ENCODE data around the gene TMEM50B. TPM values are rescaled to one million over a fixed set of nuclear protein-coding genes. Genes with fewer than 3 reads are reported as not detected.
"Not testable (repeated sequence)": the region's sequence is repeated elsewhere in the genome, so short reads cannot be mapped to it uniquely, and the experiment has no call there.

The TMEM50B gene
- total RNA-seq, 1 donor from 2014 or later: 24.5 TPM

DNA sequence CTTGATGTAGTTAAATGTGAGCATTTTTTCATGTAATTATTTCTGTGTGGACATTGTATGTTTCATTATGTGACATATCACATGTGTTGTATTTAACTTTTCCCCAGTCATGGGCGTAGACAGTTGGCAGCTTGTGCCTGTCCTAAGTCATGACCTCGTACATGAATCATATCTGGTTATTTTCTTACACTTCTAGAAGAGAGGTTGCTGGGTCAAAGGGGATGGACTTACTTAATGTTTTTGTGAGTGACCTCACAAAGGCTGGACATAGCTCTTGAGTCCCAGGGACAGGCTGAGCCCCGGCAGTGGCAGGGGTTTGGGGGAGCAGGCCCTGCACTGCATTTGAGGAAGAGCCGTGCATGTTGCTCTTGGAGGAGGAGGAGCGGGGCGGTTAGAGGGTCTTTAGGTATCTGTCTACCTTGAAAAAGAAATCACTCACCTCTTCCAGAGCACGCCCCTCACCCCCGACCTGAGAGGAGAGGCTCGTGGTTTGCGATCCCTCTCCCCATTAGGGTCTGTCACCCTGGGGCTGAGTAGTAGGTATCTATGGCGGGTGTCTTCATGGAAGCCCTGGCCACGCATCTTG is 60.1 kb downstream of the TMEM50B start:
- peak overlapping the region in 1 of 3 donors; percentile 23 for H3K9ac ChIP-seq (ENCODE audit: low read depth in 1 of 3, low read length in 3 of 3)
- H3K36me3 ChIP-seq (ENCODE audit: control insufficient read depth in 3 of 3, insufficient read depth in 3 of 3, low read length in 3 of 3): peaks cover 16 to 37% (median 34%) of the 10 kb centered on the region in 3 donors
- H3K9me3 ChIP-seq (ENCODE audit: control insufficient read depth in 3 of 3, low read length in 3 of 3): no peaks in the 10 kb centered on the region
- H3K27ac ChIP-seq (ENCODE audit: low read depth, low read length): peak overlapping the region; percentile 51
- H3K4me3 ChIP-seq (ENCODE audit: low read length in 3 of 3): no peak overlapping the region
- H3K4me1 ChIP-seq (ENCODE audit: control insufficient read depth in 3 of 3, insufficient read depth in 3 of 3, low read length in 3 of 3): peaks cover 0 to 4% (median 3%) of the 10 kb centered on the region in 3 donors
- H3K27me3 ChIP-seq (ENCODE audit: control insufficient read depth in 3 of 3, insufficient read depth in 3 of 3, low read length in 3 of 3): no peaks in the 10 kb centered on the region

DNA sequence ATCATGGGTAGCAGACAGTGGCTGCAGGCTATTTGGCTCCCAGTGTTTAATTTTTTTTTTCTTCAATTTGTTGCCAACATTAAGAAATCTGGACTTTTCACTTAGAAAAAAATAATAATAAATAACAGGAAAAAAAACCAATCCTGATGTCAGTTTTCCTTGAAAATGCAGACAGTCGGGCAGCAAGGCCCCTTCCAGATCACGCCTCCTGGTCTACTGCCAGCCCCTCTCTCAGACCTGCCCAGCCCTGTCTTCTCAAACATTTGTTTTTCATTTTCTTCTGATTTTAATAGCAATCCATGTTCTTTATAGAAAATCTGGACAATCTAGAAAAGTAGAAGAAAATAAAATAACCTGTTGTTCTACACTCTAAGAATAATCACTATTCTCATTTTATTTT is 61.1 kb downstream of the TMEM50B start:
- H3K4me3 ChIP-seq (ENCODE audit: low read length in 3 of 3): no peak overlapping the region
- H3K4me1 ChIP-seq (ENCODE audit: control insufficient read depth in 3 of 3, insufficient read depth in 3 of 3, low read length in 3 of 3): peaks cover 0 to 4% (median 3%) of the 10 kb centered on the region in 3 donors
- no peak overlapping the region for H3K9ac ChIP-seq (ENCODE audit: low read depth in 1 of 3, low read length in 3 of 3)
- H3K36me3 ChIP-seq (ENCODE audit: control insufficient read depth in 3 of 3, insufficient read depth in 3 of 3, low read length in 3 of 3): peaks cover 12 to 32% (median 26%) of the 10 kb centered on the region in 3 donors
- H3K9me3 ChIP-seq (ENCODE audit: control insufficient read depth in 3 of 3, low read length in 3 of 3): no peaks in the 10 kb centered on the region
- no peaks in the 10 kb centered on the region for H3K27me3 ChIP-seq (ENCODE audit: control insufficient read depth in 3 of 3, insufficient read depth in 3 of 3, low read length in 3 of 3)
- no peak overlapping the region for H3K27ac ChIP-seq (ENCODE audit: low read depth, low read length)

DNA sequence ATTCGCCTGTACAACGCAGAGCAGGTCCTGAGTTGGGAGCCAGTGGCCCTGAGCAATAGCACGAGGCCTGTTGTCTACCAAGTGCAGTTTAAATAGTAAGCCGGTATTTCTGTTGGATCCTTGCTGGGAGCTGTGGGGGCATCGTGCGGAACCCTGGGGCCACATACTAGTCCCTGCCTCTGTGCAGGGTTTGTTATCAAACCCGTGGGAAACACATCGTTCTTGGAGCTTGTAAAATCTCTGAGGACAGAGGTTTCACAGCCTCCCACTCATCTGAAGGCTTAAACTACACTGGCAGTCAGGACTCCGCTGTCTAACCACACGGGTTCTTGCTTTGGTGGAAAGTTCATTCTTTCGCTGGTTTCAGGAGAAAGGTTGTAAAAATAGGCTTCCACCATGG is 64.8 kb downstream of the TMEM50B start:
- no peak overlapping the region for H3K27ac ChIP-seq (ENCODE audit: low read depth, low read length)
- no peak overlapping the region for H3K9ac ChIP-seq (ENCODE audit: low read depth in 1 of 3, low read length in 3 of 3)
- peaks cover 0 to 4% (median 4%) of the 10 kb centered on the region in 3 donors for H3K4me1 ChIP-seq (ENCODE audit: control insufficient read depth in 3 of 3, insufficient read depth in 3 of 3, low read length in 3 of 3)
- no peaks in the 10 kb centered on the region for H3K27me3 ChIP-seq (ENCODE audit: control insufficient read depth in 3 of 3, insufficient read depth in 3 of 3, low read length in 3 of 3)
- peaks cover 10 to 35% (median 21%) of the 10 kb centered on the region in 3 donors for H3K36me3 ChIP-seq (ENCODE audit: control insufficient read depth in 3 of 3, insufficient read depth in 3 of 3, low read length in 3 of 3)
- H3K9me3 ChIP-seq (ENCODE audit: control insufficient read depth in 3 of 3, low read length in 3 of 3): no peaks in the 10 kb centered on the region
- no peak overlapping the region for H3K4me3 ChIP-seq (ENCODE audit: low read length in 3 of 3)

DNA sequence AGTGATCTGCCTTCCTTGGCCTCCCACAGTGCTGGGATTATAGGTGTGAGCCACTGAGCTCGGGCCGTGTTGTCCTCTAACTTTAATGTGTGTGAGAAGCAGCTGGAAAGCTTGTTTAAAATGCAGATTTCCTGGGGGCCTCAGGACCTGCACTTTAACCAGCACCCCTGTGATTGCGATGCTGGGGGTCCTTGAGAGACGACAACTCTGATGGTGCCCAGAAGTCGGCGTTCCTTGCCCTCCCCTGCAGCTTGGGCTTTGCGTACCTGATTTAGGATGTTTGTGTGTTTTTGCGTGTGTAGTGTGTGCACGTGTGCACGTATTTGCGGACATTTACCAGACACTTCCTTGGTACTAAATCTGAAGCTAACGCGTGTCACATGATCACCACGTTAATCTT is 65.7 kb downstream of the TMEM50B start:
- Histone ChIP-seq H3K9ac (ENCODE audit: low read depth in 1 of 3, low read length in 3 of 3) (no peak overlapping the region), H3K9me3 (ENCODE audit: control insufficient read depth in 3 of 3, low read length in 3 of 3) (no peaks in the 10 kb centered on the region), H3K4me3 (ENCODE audit: low read length in 3 of 3) (no peak overlapping the region), H3K27ac (ENCODE audit: low read depth, low read length) (no peak overlapping the region), H3K36me3 (ENCODE audit: control insufficient read depth in 3 of 3, insufficient read depth in 3 of 3, low read length in 3 of 3) (peaks cover 10 to 31% (median 19%) of the 10 kb centered on the region in 3 donors), H3K27me3 (ENCODE audit: control insufficient read depth in 3 of 3, insufficient read depth in 3 of 3, low read length in 3 of 3) (no peaks in the 10 kb centered on the region), H3K4me1 (ENCODE audit: control insufficient read depth in 3 of 3, insufficient read depth in 3 of 3, low read length in 3 of 3) (peaks cover 0 to 4% (median 3%) of the 10 kb centered on the region in 3 donors)

DNA sequence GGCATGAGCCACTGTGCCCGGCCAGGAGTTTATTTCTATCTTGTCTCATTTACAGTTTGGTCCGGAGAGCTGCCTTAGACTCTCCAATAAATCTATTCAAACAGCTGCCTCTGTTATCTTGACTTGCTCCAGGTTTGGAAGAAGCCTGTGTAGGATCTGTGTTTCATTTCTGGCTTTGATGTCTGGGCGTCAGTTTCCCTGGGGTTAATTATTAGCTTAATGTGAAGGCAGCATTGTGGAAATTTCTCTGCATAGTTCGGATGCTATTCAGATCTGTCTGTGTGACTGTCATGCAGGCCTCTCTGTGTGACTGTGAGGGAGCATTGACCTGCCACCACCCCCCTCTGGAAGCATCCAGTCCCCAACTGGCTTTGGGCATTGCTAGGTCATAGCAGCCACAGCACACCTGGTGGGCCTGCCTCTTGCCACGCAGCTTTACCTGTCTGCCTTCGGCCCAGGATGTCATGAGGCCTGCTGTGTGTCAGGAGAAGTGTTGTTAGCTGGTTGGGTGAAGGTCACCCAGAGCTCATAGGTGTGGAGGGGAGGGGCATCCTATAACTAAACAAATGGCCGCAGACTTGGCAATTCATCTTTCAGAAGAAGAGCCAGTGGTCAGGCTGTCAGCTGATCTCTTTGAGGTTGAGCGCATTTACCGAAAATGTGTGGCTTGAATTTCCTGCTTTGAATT is 66.8 kb downstream of the TMEM50B start:
- peaks cover 0 to 4% (median 3%) of the 10 kb centered on the region in 3 donors for H3K4me1 ChIP-seq (ENCODE audit: control insufficient read depth in 3 of 3, insufficient read depth in 3 of 3, low read length in 3 of 3)
- no peaks in the 10 kb centered on the region for H3K27me3 ChIP-seq (ENCODE audit: control insufficient read depth in 3 of 3, insufficient read depth in 3 of 3, low read length in 3 of 3)
- H3K9me3 ChIP-seq (ENCODE audit: control insufficient read depth in 3 of 3, low read length in 3 of 3): no peaks in the 10 kb centered on the region
- no peak overlapping the region for H3K27ac ChIP-seq (ENCODE audit: low read depth, low read length)
- no peak overlapping the region for H3K4me3 ChIP-seq (ENCODE audit: low read length in 3 of 3)
- H3K9ac ChIP-seq (ENCODE audit: low read depth in 1 of 3, low read length in 3 of 3): peak overlapping the region in 1 of 3 donors; percentile 32
- H3K36me3 ChIP-seq (ENCODE audit: control insufficient read depth in 3 of 3, insufficient read depth in 3 of 3, low read length in 3 of 3): peaks cover 10 to 31% (median 19%) of the 10 kb centered on the region in 3 donors

DNA sequence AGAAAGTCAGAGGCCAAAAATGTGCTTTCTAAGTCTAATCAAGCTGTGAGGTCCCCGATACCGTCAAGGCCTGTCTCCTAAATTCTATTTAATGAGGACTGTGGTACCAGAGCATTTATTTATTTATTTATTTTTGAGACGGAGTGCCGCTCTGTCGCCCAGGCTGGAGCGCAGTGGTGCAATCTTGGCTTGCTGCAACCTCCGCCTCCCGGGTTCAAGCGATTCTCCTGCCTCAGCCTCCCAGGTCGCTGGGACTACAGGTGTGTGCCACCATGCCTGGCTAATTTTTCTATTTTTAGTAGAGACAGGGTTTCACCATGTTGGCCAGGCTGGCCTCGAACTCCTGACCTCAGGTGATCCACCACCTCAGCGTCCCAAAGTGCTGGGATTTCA is 67.3 kb downstream of the TMEM50B start:
- H3K27ac ChIP-seq (ENCODE audit: low read depth, low read length); H3K4me3 ChIP-seq (ENCODE audit: low read length in 3 of 3); H3K27me3 ChIP-seq (ENCODE audit: control insufficient read depth in 3 of 3, insufficient read depth in 3 of 3, low read length in 3 of 3); H3K9me3 ChIP-seq (ENCODE audit: control insufficient read depth in 3 of 3, low read length in 3 of 3); H3K4me1 ChIP-seq (ENCODE audit: control insufficient read depth in 3 of 3, insufficient read depth in 3 of 3, low read length in 3 of 3); H3K9ac ChIP-seq (ENCODE audit: low read depth in 1 of 3, low read length in 3 of 3): not testable (repeated sequence)
- H3K36me3 ChIP-seq (ENCODE audit: control insufficient read depth in 3 of 3, insufficient read depth in 3 of 3, low read length in 3 of 3): peaks cover 10 to 29% (median 19%) of the 10 kb centered on the region in 3 donors

DNA sequence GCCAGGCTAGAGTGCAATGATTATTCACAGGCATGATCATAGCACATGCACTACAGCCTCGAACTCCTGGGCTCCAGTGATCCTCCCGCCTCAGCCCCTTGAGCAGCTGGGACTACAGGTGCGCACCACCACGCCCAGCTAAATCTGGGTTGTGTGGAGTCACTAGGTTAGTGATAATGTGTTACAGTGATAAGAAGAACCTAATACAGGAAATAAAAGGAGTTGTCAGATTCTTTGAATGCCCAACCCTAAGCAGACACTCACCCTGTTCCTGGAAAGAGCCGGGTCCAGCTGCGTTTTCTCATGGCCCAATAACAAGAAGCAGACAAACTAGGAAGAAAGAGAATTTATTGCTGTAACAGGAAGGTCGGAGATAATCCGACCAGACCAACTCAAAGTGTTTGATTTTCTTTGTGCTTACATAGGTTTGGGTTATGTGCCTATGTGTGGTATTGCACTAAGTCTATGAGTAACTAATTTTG is 67.8 kb downstream of the TMEM50B start:
- H3K27me3 ChIP-seq (ENCODE audit: control insufficient read depth in 3 of 3, insufficient read depth in 3 of 3, low read length in 3 of 3): no peaks in the 10 kb centered on the region
- H3K4me3 ChIP-seq (ENCODE audit: low read length in 3 of 3): no peak overlapping the region
- H3K9me3 ChIP-seq (ENCODE audit: control insufficient read depth in 3 of 3, low read length in 3 of 3): no peaks in the 10 kb centered on the region
- H3K36me3 ChIP-seq (ENCODE audit: control insufficient read depth in 3 of 3, insufficient read depth in 3 of 3, low read length in 3 of 3): peaks cover 10 to 29% (median 19%) of the 10 kb centered on the region in 3 donors
- peaks cover 3 to 4% (median 3%) of the 10 kb centered on the region in 3 donors for H3K4me1 ChIP-seq (ENCODE audit: control insufficient read depth in 3 of 3, insufficient read depth in 3 of 3, low read length in 3 of 3)
- H3K9ac ChIP-seq (ENCODE audit: low read depth in 1 of 3, low read length in 3 of 3): no peak overlapping the region
- no peak overlapping the region for H3K27ac ChIP-seq (ENCODE audit: low read depth, low read length)

DNA sequence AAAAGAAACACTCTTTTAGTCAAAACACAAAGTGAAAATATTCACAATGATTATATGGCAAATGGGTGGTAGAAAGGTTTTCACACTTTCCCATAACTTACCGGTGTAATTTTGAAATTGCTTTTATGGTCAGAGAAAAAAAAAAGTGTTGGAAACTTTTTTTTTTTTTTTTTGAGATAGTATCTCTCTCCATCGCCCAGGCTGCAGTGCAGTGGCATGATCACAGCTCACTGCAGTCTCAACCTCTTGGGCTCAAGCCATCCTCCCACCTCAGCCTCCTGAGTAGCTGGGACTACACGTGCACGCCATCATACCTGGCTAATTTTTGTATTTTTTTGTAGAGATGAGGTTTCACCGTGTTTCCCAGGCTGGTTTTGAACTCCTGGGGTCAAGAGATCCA is 73.3 kb downstream of the TMEM50B start:
- H3K36me3 ChIP-seq (ENCODE audit: control insufficient read depth in 3 of 3, insufficient read depth in 3 of 3, low read length in 3 of 3): peaks cover 0 to 7% (median 5%) of the 10 kb centered on the region in 3 donors
- H3K9ac ChIP-seq (ENCODE audit: low read depth in 1 of 3, low read length in 3 of 3): no peak overlapping the region
- peaks cover 8 to 21% (median 14%) of the 10 kb centered on the region in 3 donors for H3K4me1 ChIP-seq (ENCODE audit: control insufficient read depth in 3 of 3, insufficient read depth in 3 of 3, low read length in 3 of 3)
- H3K9me3 ChIP-seq (ENCODE audit: control insufficient read depth in 3 of 3, low read length in 3 of 3): no peaks in the 10 kb centered on the region
- H3K27me3 ChIP-seq (ENCODE audit: control insufficient read depth in 3 of 3, insufficient read depth in 3 of 3, low read length in 3 of 3): no peaks in the 10 kb centered on the region
- no peak overlapping the region for H3K27ac ChIP-seq (ENCODE audit: low read depth, low read length)
- H3K4me3 ChIP-seq (ENCODE audit: low read length in 3 of 3): no peak overlapping the region

DNA sequence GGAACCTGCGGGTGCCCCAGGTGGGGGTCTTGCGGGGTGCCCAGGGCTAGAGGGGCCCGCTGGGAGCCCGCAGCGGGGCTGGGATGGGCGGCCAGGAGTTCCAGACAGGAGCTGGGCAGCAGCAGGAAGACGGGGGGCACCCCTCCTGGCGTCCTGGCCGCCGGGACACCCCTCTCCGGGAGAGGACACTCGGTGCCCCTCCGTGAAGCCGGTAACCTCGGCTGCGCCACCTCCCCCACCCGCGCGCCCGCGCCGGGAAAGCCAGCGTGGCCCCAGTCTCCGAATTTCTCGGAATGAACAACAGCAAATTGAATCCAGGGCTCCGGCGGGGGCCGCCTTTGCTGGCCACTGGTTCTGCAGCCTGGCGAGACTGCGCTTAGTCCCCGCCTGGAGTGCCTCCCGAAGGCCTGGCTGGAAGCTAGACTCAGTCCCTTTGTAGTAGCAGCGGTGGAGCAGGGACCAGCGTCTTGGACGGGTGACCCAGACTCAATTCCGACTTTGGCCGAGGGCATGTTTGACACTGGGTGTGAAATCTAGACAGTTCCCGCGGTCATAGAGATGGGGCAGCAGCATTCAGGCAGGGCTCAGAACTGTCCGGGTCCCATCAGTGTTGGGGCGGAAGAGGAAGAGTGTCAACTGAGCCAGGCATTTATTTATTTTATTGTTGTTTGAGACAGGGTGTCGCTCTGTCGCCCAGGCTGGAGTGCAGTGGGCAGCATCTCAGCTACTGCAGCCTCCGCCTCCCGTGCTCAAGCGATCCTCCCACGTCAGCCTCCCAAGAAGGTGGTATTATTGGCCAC is 75.8 kb downstream of the TMEM50B start:
- no peaks in the 10 kb centered on the region for H3K9me3 ChIP-seq (ENCODE audit: control insufficient read depth in 3 of 3, low read length in 3 of 3)
- peak overlapping the region; percentile 62 to 81 (median 78) for H3K4me3 ChIP-seq (ENCODE audit: low read length in 3 of 3)
- H3K9ac ChIP-seq (ENCODE audit: low read depth in 1 of 3, low read length in 3 of 3): peak overlapping the region; percentile 40 to 88 (median 87)
- peak overlapping the region; percentile 91 for H3K27ac ChIP-seq (ENCODE audit: low read depth, low read length)
- H3K36me3 ChIP-seq (ENCODE audit: control insufficient read depth in 3 of 3, insufficient read depth in 3 of 3, low read length in 3 of 3): no peaks in the 10 kb centered on the region
- H3K27me3 ChIP-seq (ENCODE audit: control insufficient read depth in 3 of 3, insufficient read depth in 3 of 3, low read length in 3 of 3): no peaks in the 10 kb centered on the region
- peaks cover 8 to 21% (median 14%) of the 10 kb centered on the region in 3 donors for H3K4me1 ChIP-seq (ENCODE audit: control insufficient read depth in 3 of 3, insufficient read depth in 3 of 3, low read length in 3 of 3)

Measured in skeletal muscle tissue (tissue), 4 donors.